Measurements from ENCODE around the gene SMURF2. TPM values are rescaled to one million over a fixed set of nuclear protein-coding genes. Genes with fewer than 3 reads are reported as not detected.

SMURF2 gene
- total and polyA plus RNA-seq, 9 of the 15 experiments (the other 6 are each of a cell fraction or from before 2014, with no cell fraction given), result 3.8 to 22.0 (median 14.8) TPM

GRCh38 chr17:64537488-64537887 is 124.6 kb downstream of the SMURF2 start (continued):
- TF ChIP-seq, protein P1, sequence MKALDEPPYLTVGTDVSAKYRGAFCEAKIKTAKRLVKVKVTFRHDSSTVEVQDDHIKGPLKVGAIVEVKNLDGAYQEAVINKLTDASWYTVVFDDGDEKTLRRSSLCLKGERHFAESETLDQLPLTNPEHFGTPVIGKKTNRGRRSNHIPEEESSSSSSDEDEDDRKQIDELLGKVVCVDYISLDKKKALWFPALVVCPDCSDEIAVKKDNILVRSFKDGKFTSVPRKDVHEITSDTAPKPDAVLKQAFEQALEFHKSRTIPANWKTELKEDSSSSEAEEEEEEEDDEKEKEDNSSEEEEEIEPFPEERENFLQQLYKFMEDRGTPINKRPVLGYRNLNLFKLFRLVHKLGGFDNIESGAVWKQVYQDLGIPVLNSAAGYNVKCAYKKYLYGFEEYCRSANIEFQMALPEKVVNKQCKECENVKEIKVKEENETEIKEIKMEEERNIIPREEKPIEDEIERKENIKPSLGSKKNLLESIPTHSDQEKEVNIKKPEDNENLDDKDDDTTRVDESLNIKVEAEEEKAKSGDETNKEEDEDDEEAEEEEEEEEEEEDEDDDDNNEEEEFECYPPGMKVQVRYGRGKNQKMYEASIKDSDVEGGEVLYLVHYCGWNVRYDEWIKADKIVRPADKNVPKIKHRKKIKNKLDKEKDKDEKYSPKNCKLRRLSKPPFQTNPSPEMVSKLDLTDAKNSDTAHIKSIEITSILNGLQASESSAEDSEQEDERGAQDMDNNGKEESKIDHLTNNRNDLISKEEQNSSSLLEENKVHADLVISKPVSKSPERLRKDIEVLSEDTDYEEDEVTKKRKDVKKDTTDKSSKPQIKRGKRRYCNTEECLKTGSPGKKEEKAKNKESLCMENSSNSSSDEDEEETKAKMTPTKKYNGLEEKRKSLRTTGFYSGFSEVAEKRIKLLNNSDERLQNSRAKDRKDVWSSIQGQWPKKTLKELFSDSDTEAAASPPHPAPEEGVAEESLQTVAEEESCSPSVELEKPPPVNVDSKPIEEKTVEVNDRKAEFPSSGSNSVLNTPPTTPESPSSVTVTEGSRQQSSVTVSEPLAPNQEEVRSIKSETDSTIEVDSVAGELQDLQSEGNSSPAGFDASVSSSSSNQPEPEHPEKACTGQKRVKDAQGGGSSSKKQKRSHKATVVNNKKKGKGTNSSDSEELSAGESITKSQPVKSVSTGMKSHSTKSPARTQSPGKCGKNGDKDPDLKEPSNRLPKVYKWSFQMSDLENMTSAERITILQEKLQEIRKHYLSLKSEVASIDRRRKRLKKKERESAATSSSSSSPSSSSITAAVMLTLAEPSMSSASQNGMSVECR (CRISPR knock-in tag; IDR thresholded peaks at IDR 0.05), result no peak
- TF ChIP-seq PATZ1 (CRISPR knock-in tag; IDR thresholded peaks at IDR 0.05; ENCODE audit: borderline replicate concordance) (no peak), JUNB (CRISPR knock-in tag; conservative IDR thresholded peaks at IDR 0.05) (no peak), ZNF398 (CRISPR knock-in tag; IDR thresholded peaks at IDR 0.05) (no peak), SMAD4 (CRISPR knock-in tag; conservative IDR thresholded peaks at IDR 0.05) (peak; percentile 75), SMAD2 (IDR thresholded peaks at IDR 0.05; ENCODE audit: low read depth, low read length) (no peak), ZNF224 (CRISPR knock-in tag; IDR thresholded peaks at IDR 0.05) (no peak), NR2F6 (CRISPR knock-in tag; IDR thresholded peaks at IDR 0.05) (no peak), SIN3B (IDR thresholded peaks at IDR 0.05; ENCODE audit: low read depth) (no peak), ZC3H11A (IDR thresholded peaks at IDR 0.05; ENCODE audit: low read depth, low read length) (no peak), PML (IDR thresholded peaks at IDR 0.05; ENCODE audit: low read length) (peak; percentile 76; the same call in 1 of the 2 replicates), BMI1 (IDR thresholded peaks at IDR 0.05; ENCODE audit: low read length) (no peak), OTX1 (CRISPR knock-in tag; IDR thresholded peaks at IDR 0.05) (no peak)
- TF ChIP-seq, protein P2, sequence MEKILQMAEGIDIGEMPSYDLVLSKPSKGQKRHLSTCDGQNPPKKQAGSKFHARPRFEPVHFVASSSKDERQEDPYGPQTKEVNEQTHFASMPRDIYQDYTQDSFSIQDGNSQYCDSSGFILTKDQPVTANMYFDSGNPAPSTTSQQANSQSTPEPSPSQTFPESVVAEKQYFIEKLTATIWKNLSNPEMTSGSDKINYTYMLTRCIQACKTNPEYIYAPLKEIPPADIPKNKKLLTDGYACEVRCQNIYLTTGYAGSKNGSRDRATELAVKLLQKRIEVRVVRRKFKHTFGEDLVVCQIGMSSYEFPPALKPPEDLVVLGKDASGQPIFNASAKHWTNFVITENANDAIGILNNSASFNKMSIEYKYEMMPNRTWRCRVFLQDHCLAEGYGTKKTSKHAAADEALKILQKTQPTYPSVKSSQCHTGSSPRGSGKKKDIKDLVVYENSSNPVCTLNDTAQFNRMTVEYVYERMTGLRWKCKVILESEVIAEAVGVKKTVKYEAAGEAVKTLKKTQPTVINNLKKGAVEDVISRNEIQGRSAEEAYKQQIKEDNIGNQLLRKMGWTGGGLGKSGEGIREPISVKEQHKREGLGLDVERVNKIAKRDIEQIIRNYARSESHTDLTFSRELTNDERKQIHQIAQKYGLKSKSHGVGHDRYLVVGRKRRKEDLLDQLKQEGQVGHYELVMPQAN (IDR thresholded peaks at IDR 0.05; ENCODE audit: borderline replicate concordance), result no peak
- TF ChIP-seq, protein P3, sequence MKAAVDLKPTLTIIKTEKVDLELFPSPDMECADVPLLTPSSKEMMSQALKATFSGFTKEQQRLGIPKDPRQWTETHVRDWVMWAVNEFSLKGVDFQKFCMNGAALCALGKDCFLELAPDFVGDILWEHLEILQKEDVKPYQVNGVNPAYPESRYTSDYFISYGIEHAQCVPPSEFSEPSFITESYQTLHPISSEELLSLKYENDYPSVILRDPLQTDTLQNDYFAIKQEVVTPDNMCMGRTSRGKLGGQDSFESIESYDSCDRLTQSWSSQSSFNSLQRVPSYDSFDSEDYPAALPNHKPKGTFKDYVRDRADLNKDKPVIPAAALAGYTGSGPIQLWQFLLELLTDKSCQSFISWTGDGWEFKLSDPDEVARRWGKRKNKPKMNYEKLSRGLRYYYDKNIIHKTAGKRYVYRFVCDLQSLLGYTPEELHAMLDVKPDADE (conservative IDR thresholded peaks at IDR 0.05; ENCODE audit: control insufficient read depth, low read depth, low read length), result no peak
- TF ChIP-seq, protein P4, sequence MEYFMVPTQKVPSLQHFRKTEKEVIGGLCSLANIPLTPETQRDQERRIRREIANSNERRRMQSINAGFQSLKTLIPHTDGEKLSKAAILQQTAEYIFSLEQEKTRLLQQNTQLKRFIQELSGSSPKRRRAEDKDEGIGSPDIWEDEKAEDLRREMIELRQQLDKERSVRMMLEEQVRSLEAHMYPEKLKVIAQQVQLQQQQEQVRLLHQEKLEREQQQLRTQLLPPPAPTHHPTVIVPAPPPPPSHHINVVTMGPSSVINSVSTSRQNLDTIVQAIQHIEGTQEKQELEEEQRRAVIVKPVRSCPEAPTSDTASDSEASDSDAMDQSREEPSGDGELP (CRISPR knock-in tag; IDR thresholded peaks at IDR 0.05; ENCODE audit: borderline replicate concordance), result peak; percentile 49; the same call in 1 of the 2 replicates

Data from K562 (cell line).